ENCODE measurements around the gene TUBB2A. TPM values are rescaled to one million over a fixed set of nuclear protein-coding genes. Genes with fewer than 3 reads are reported as not detected.
"Not testable (repeated sequence)": the region's sequence is repeated elsewhere in the genome, so short reads cannot be mapped to it uniquely, and the experiment has no call there.

Gene TUBB2A
- total and polyA plus RNA-seq, 8 donors = 14.8 to 42.5 (median 24.9) TPM

GRCh38 chr6:3139090-3139903 is 18.0 kb downstream of the TUBB2A start:
- ATAC-seq (peak; percentile 94), DNase-seq (peak in 1 of 4 donors; percentile 81)
- peaks cover 0 to 20% of the 10 kb centered on the region in 2 donors for H3K4me1 ChIP-seq
- intact Hi-C loops (cut with DNase I) = loop anchor here in 1 of 2 donors (10.0 kb wide), 1 partner anchor 116 kb away; the partner anchor contains the start of gene PSMG4
- no peaks in the 10 kb centered on the region for H3K36me3 ChIP-seq
- H3K27ac ChIP-seq = peak overlapping the region; percentile 17 to 57
- H3K9me3 ChIP-seq = no peaks in the 10 kb centered on the region
- H3K27me3 ChIP-seq = no peaks in the 10 kb centered on the region
- H3K4me3 ChIP-seq = no peak overlapping the region
- no peak for TF ChIP-seq CTCF (IDR thresholded peaks at IDR 0.05)

- H3K9me3 ChIP-seq = no peaks in the 10 kb centered on the region
- no peak for ATAC-seq
- no peaks in the 10 kb centered on the region for H3K36me3 ChIP-seq
- H3K4me1 ChIP-seq = peaks cover 0 to 20% of the 10 kb centered on the region in 2 donors
- intact Hi-C loops (cut with DNase I) = loop anchor here in 1 of 2 donors (10.0 kb wide), 1 partner anchor 116 kb away; the partner anchor contains the start of gene PSMG4
- no peak for DNase-seq
- no peak overlapping the region for H3K4me3 ChIP-seq
- no peaks in the 10 kb centered on the region for H3K27me3 ChIP-seq
- peak overlapping the region in 1 of 2 donors; percentile 57 for H3K27ac ChIP-seq
- TF ChIP-seq CTCF (IDR thresholded peaks at IDR 0.05) = no peak
Observed at GRCh38 chr6:3138341-3138740, 19.0 kb downstream of the TUBB2A start.

- peaks cover 0 to 20% of the 10 kb centered on the region in 2 donors for H3K4me1 ChIP-seq
- not testable (repeated sequence) for H3K36me3 ChIP-seq, H3K27ac ChIP-seq, ATAC-seq, H3K4me3 ChIP-seq, DNase-seq, H3K27me3 ChIP-seq, H3K9me3 ChIP-seq
- intact Hi-C loops (cut with DNase I) = loop anchor here in 1 of 2 donors (10.0 kb wide), 1 partner anchor 117 kb away; the partner anchor contains the start of gene PSMG4
Observed at GRCh38 chr6:3137873-3138272, 19.5 kb downstream of the TUBB2A start.

GRCh38 chr6:3137057-3137777 is 20.1 kb downstream of the TUBB2A start:
- ATAC-seq (no peak), DNase-seq (no peak)
- Histone ChIP-seq H3K27me3 (no peaks in the 10 kb centered on the region), H3K27ac (no peak overlapping the region), H3K4me3 (no peak overlapping the region), H3K9me3 (no peaks in the 10 kb centered on the region), H3K36me3 (no peaks in the 10 kb centered on the region), H3K4me1 (peaks cover 0 to 20% of the 10 kb centered on the region in 2 donors)
- intact Hi-C loops (cut with DNase I) = loop anchor here in 1 of 2 donors (10.0 kb wide), 1 partner anchor 118 kb away; the partner anchor contains the start of gene PSMG4
- no peak for TF ChIP-seq CTCF (IDR thresholded peaks at IDR 0.05)

GRCh38 chr6:3136292-3137011 is 20.9 kb downstream of the TUBB2A start:
- H3K4me1 ChIP-seq = peaks cover 0 to 20% of the 10 kb centered on the region in 2 donors
- ATAC-seq (no peak), DNase-seq (no peak)
- no peak overlapping the region for H3K4me3 ChIP-seq
- no peaks in the 10 kb centered on the region for H3K27me3 ChIP-seq
- H3K27ac ChIP-seq = no peak overlapping the region
- no peak for TF ChIP-seq CTCF (IDR thresholded peaks at IDR 0.05)
- H3K9me3 ChIP-seq = no peaks in the 10 kb centered on the region
- no peaks in the 10 kb centered on the region for H3K36me3 ChIP-seq
- intact Hi-C loops (cut with DNase I) = loop anchor here in 1 of 2 donors (10.0 kb wide), 1 partner anchor 118 kb away; the partner anchor contains the start of gene PSMG4
